Measurements from ENCODE around the gene GLYATL1. TPM values are rescaled to one million over a fixed set of nuclear protein-coding genes. Genes with fewer than 3 reads are reported as not detected.
A peak's percentile ranks its signal among the peaks of the same experiment; 100 is the strongest.

GLYATL1 gene
- polyA plus RNA-seq, 2 of the 4 experiments (the other 2 are of a cell fraction) = 0.10 TPM; not detected in 1

DNA sequence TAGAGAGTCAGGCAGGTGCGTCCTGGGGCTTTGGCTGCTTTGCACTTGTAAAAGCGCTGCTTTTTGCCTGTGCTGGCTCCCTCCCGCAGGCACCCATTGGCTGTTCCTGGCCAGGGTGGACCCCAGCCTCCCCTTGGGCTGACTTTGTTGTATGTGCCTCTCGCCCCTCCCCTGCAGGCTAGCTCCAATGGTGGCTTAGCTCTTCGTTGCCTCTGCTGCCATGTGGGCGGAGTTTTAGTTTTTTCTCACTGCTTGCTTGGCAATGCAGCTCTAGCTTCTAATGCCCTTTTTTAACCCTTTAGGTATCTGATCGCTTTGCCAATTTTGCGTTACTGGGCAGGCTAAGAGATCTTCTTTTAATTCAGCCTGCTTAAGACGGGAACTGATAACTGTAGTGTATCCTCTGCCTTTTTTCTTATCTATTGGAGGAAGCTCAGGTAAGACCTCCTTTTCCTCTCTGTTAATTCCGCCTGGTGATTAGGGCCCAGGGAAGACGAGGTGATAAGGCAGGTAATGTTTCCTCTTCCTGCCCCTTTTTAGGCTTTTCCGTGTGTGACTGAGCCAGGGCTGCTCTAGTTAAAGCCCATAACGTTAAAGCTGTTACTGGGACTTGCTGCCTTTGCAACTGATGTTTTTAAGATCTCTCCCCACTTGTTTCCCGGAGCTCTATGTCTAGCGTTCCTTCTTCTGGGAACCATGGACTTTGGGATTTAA lies 11.7 kb upstream of the GLYATL1 start:
- no peak for FAIRE-seq
- 29% methylated on average over 15 of the region's 15 CpGs for WGBS (ENCODE audit: missing lambda C conversion rate)
- no peak overlapping the region for H3K4me3 ChIP-seq
- H3K4me1 ChIP-seq = peaks cover 9% of the 10 kb centered on the region; the same call in 1 of the 3 replicates
- peak in 1 of 2 experiments; percentile 67; a peak in 3 of 6 replicates for ATAC-seq
- no peak overlapping the region for H3K27ac ChIP-seq
- no peak for DNase-seq (ENCODE audit: low read depth in 1 of 2, low spot score in 1 of 2)
- POLR2A ChIA-PET = no interaction called here
- CTCF ChIA-PET = interaction anchor here (1.4 to 1.5 kb wide), 2 partner anchors 9 to 738 kb away, joined by 3 read pairs; partner anchors contain the start of gene OR9Q2
- 0 out of 3 replicates have a peak overlapping the region, but pooled peaks have one; percentile 12 for H3K4me2 ChIP-seq
- no peaks in the 10 kb centered on the region for H3K9me3 ChIP-seq
- no peak for TF ChIP-seq POLR2AphosphoS2 (conservative IDR thresholded peaks at IDR 0.05; ENCODE audit: low read length)
- TF ChIP-seq RARB (CRISPR knock-in tag; IDR thresholded peaks at IDR 0.05) = no peak
- TF ChIP-seq RNF2 (IDR thresholded peaks at IDR 0.05; ENCODE audit: borderline replicate concordance, low read depth) = no peak
- no peak for TF ChIP-seq EP300 (IDR thresholded peaks at IDR 0.05)
- TF ChIP-seq TFCP2L1 (CRISPR knock-in tag; IDR thresholded peaks at IDR 0.05) = no peak
- TF ChIP-seq MYC (IDR thresholded peaks at IDR 0.05; ENCODE audit: borderline replicate concordance, low read length) = no peak
- no peak for TF ChIP-seq HOXB13 (CRISPR knock-in tag; IDR thresholded peaks at IDR 0.05; ENCODE audit: low read depth)
- TF ChIP-seq EHF (CRISPR knock-in tag; IDR thresholded peaks at IDR 0.05) = no peak
- TF ChIP-seq KDM1A (IDR thresholded peaks at IDR 0.05; ENCODE audit: low read depth) = no peak
- TF ChIP-seq KDM5A (IDR thresholded peaks at IDR 0.05) = no peak
- TF ChIP-seq CTCF (IDR thresholded peaks at IDR 0.05) = no peak
- TF ChIP-seq, protein P1, sequence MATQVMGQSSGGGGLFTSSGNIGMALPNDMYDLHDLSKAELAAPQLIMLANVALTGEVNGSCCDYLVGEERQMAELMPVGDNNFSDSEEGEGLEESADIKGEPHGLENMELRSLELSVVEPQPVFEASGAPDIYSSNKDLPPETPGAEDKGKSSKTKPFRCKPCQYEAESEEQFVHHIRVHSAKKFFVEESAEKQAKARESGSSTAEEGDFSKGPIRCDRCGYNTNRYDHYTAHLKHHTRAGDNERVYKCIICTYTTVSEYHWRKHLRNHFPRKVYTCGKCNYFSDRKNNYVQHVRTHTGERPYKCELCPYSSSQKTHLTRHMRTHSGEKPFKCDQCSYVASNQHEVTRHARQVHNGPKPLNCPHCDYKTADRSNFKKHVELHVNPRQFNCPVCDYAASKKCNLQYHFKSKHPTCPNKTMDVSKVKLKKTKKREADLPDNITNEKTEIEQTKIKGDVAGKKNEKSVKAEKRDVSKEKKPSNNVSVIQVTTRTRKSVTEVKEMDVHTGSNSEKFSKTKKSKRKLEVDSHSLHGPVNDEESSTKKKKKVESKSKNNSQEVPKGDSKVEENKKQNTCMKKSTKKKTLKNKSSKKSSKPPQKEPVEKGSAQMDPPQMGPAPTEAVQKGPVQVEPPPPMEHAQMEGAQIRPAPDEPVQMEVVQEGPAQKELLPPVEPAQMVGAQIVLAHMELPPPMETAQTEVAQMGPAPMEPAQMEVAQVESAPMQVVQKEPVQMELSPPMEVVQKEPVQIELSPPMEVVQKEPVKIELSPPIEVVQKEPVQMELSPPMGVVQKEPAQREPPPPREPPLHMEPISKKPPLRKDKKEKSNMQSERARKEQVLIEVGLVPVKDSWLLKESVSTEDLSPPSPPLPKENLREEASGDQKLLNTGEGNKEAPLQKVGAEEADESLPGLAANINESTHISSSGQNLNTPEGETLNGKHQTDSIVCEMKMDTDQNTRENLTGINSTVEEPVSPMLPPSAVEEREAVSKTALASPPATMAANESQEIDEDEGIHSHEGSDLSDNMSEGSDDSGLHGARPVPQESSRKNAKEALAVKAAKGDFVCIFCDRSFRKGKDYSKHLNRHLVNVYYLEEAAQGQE (IDR thresholded peaks at IDR 0.05) = no peak
- TF ChIP-seq HDAC2 (IDR thresholded peaks at IDR 0.05) = no peak
- no peak for TF ChIP-seq RAD21 (conservative IDR thresholded peaks at IDR 0.05 in 1 of 2, IDR thresholded peaks at IDR 0.05 in 1 of 2)
- TF ChIP-seq PBX3 (IDR thresholded peaks at IDR 0.05) = no peak
- no peak for TF ChIP-seq FOSB (CRISPR knock-in tag; IDR thresholded peaks at IDR 0.05)
- TF ChIP-seq CBX8 (IDR thresholded peaks at IDR 0.05) = no peak
- no peak for TF ChIP-seq HOXB5 (CRISPR knock-in tag; IDR thresholded peaks at IDR 0.05)
- no peak for TF ChIP-seq E2F6 (IDR thresholded peaks at IDR 0.05; ENCODE audit: borderline replicate concordance, low read depth)

DNA sequence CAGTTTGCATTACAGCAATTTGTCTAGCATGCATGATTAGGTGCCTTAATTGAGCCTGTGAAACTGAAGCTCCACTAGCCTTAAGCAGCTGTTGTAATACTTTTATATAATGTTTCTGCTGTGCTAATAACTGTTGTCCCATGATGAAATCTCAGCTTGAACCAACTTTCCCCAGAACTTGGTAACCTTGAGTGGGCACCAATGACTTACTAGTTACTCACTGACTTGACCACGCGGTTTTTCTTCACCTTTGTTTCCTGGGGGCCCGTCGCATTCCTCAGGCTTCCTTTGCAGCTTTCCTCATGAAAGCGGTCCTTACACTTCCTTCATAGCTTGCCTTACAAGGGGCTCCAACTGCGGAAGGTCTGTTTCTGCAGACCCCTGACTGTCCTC lies 11.2 kb upstream of the GLYATL1 start:
- Histone ChIP-seq H3K4me2 (no peak overlapping the region), H3K9me3 (no peaks in the 10 kb centered on the region), H3K4me3 (no peak overlapping the region), H3K27ac (no peak overlapping the region), H3K4me1 (peaks cover 9% of the 10 kb centered on the region; the same call in 1 of the 3 replicates)
- FAIRE-seq = no peak
- DNase-seq (ENCODE audit: low read depth in 1 of 2, low spot score in 1 of 2) = no peak
- ChIA-PET CTCF (interaction anchor here (1.5 kb wide), 1 partner anchor 10 kb away, joined by 3 read pairs; no protein-coding TSS in a partner anchor), POLR2A (no interaction called here)
- 46% methylated on average over 6 of the region's 6 CpGs for WGBS (ENCODE audit: missing lambda C conversion rate)
- ATAC-seq = no peak
- no peak for TF ChIP-seq CBX8 (IDR thresholded peaks at IDR 0.05)
- no peak for TF ChIP-seq POLR2AphosphoS2 (conservative IDR thresholded peaks at IDR 0.05; ENCODE audit: low read length)
- no peak for TF ChIP-seq ZNF302 (CRISPR knock-in tag; IDR thresholded peaks at IDR 0.05)
- TF ChIP-seq GATA3 (IDR thresholded peaks at IDR 0.05; ENCODE audit: borderline replicate concordance) = no peak
- no peak for TF ChIP-seq TP53 (CRISPR knock-in tag; IDR thresholded peaks at IDR 0.05)

Data from A549 (cell line).